HepG2 (cell line): ENCODE measurements around the gene STARD13. TPM values are rescaled to one million over a fixed set of nuclear protein-coding genes. Genes with fewer than 3 reads are reported as not detected.

Experiments used
- ASH2L ChIP-seq: fragments of 300-600, 200-600 bp; sonication (generic); IDR thresholded peaks from 2 replicates; pipeline ENCODE4 v1.7.0; 2017; ENCODE audit warnings: low read depth, mild to moderate bottlenecking, moderate library complexity, mixed read lengths, low read length; ENCODE audit not compliant: insufficient read length
- BCL6 ChIP-seq: IDR thresholded peaks from 2 replicates; pipeline ENCODE4 v1.6.1; 2016; ENCODE audit warnings: missing genetic modification reagents, missing compliant biosample characterization
- CREM ChIP-seq, 2 experiments: sonication (generic) in 1 of 2; formaldehyde crosslinking in 1 of 2; IDR thresholded peaks; 2 replicates each; pipeline versions ENCODE4 v1.4.0 to v1.6.1; 2016 to 2020; ENCODE audit warnings: antibody characterized with exemption in 1 of 2, mild to moderate bottlenecking in 1 of 2, missing genetic modification reagents in 1 of 2
- EP300 ChIP-seq, 3 experiments: sonication (generic) in 1 of 3; formaldehyde crosslinking in 1 of 3; IDR thresholded peaks; 2 replicates each; pipeline versions ENCODE4 v1.5.1 to v1.6.1; 2011 to 2020; ENCODE audit warnings: low read depth in 2 of 3, low read length in 2 of 3, borderline replicate concordance in 1 of 3, improper control_type of control experiment in 1 of 3, mild to moderate bottlenecking in 1 of 3, missing genetic modification reagents in 1 of 3, moderate library complexity in 1 of 3
- FOXA3 ChIP-seq: IDR thresholded peaks from 2 replicates; pipeline ENCODE4 v1.6.1; 2016; ENCODE audit warnings: missing genetic modification reagents, missing compliant biosample characterization
- GFI1 ChIP-seq: sonication (generic); formaldehyde crosslinking; IDR thresholded peaks from 2 replicates; pipeline ENCODE4 v1.5.0; 2020; ENCODE audit warnings: missing genetic modification reagents, mild to moderate bottlenecking, borderline replicate concordance
- HHEX ChIP-seq: IDR thresholded peaks from 2 replicates; pipeline ENCODE4 v1.6.1; 2016; ENCODE audit warnings: control low read depth
- HMG20A ChIP-seq: IDR thresholded peaks from 2 replicates; pipeline ENCODE4 v1.6.1; 2016; ENCODE audit warnings: borderline replicate concordance
- HOMEZ ChIP-seq: IDR thresholded peaks from 2 replicates; pipeline ENCODE4 v1.6.1; 2016; ENCODE audit warnings: low read depth
- MAFK ChIP-seq, 2 experiments: IDR thresholded peaks in 1 of 2; conservative IDR thresholded peaks in 1 of 2; 2 replicates each; pipeline ENCODE4 v1.6.1; 2011; ENCODE audit warnings: improper control_type of control experiment in 2 of 2, low read length in 2 of 2
- MIXL1 ChIP-seq: IDR thresholded peaks from 2 replicates; pipeline ENCODE4 v1.6.1; 2016
- RARA ChIP-seq: IDR thresholded peaks from 2 replicates; pipeline ENCODE4 v1.6.1; 2016; ENCODE audit warnings: missing genetic modification reagents, missing compliant biosample characterization
- SAP130 ChIP-seq: IDR thresholded peaks from 2 replicates; pipeline ENCODE4 v1.6.1; 2016; ENCODE audit warnings: low read depth
- SIN3A ChIP-seq: IDR thresholded peaks from 2 replicates; pipeline ENCODE4 v1.6.1; 2011; ENCODE audit warnings: low read depth, mild to moderate bottlenecking, control low read depth, low read length, borderline replicate concordance
- SOX13 ChIP-seq, 3 experiments: fragments of 450-650 bp in 1 of 3; sonication (generic) in 1 of 3; formaldehyde crosslinking in 1 of 3; IDR thresholded peaks in 2 of 3; conservative IDR thresholded peaks in 1 of 3; 2 replicates each; pipeline versions ENCODE4 v1.5.0 to v1.6.1; 2016 to 2020; ENCODE audit warnings: antibody characterized with exemption in 1 of 3, mild to moderate bottlenecking in 1 of 3, missing compliant biosample characterization in 1 of 3, missing genetic modification reagents in 1 of 3, moderate library complexity in 1 of 3
- ZBTB46 ChIP-seq: sonication (generic); formaldehyde crosslinking; IDR thresholded peaks from 2 replicates; pipeline ENCODE4 v1.4.0; 2020; ENCODE audit warnings: mild to moderate bottlenecking, missing genetic modification reagents, borderline replicate concordance
- ZNF44 ChIP-seq: sonication (generic); formaldehyde crosslinking; IDR thresholded peaks from 2 replicates; pipeline ENCODE4 v1.5.1; 2020; ENCODE audit warnings: mild to moderate bottlenecking, missing genetic modification reagents
- ZNF615 ChIP-seq: sonication (generic); formaldehyde crosslinking; IDR thresholded peaks from 2 replicates; pipeline ENCODE4 v1.5.0; 2020; ENCODE audit warnings: mild to moderate bottlenecking, missing genetic modification reagents, borderline replicate concordance
- ZNF841 ChIP-seq: sonication (generic); formaldehyde crosslinking; IDR thresholded peaks from 2 replicates; pipeline ENCODE4 v1.8.1; 2023; ENCODE audit warnings: missing genetic modification reagents, borderline replicate concordance
- polyA plus RNA-seq, 8 experiments: library from polyadenylated mRNA; depleted of rRNA in 3 of 8; stranded (reverse) in 7 of 8; unstranded in 1 of 8; fragments of >200 nt; fragmentation: Illumina TruSeq in 4 of 8; extraction: Trizol in 4 of 8; gene quantifications; 2 replicates each; pipeline versions ENCODE4 v1.2.1 to v1.2.3, GENCODE V29; 2011 to 2016; ENCODE audit warnings: low read depth in 4 of 8, missing spikeins in 1 of 8, mixed read lengths in 1 of 8; ENCODE audit not compliant: insufficient read depth in 1 of 8
- total RNA-seq, 5 experiments: library from RNA; depleted of rRNA; stranded (reverse); fragments of >200 nt; fragmentation: Illumina TruSeq; extraction: Trizol; gene quantifications; 2 replicates each; pipeline ENCODE4 v1.2.3, GENCODE V29; 2016; ENCODE audit warnings: low read depth in 1 of 5

STARD13 gene
- total and polyA plus RNA-seq, 2 of the 13 experiments (the other 11 are each of a cell fraction or from before 2014, with no cell fraction given), result 12.8 to 14.3 TPM

DNA sequence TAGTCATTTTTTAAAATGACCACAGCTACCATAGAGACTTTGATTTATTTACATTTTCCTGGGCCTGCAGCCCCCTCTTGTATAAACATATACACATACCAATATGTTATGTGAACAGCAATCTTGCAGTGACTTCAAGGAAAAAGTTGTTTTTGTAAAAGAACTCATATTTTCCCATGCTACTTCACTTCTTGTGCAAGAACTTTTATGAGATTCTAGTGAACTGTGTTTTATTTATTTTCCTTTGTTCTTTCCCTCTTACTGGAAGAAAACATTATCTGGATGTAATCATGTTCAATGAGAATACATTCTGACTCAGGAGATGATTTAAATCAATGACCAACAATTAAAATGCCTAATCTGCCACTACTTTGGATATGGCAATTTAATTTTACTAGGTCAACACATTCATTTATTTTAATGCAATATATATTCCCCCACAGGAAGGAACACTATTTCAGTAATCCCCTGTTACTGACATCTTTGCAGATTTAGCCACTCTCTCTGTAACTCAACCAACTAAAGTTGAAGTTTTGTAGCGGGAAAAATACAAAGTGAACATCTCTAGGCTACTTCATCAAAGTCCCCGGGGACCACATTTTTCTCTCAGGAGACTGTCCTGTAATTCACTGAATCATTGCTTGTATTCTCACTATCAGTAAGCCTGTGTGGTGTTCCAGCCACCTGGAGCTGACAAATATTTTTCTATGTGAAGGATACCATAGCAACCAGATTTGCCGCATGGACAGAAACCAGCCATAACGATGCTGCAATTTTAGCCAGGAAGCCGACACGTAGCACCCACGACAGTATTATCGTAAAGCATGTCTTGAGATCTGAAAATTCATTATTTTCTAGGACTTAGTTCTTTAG lies 90.5 kb downstream of the STARD13 start (continued):
- TF ChIP-seq EP300 (IDR thresholded peaks at IDR 0.05; ENCODE audit: low read depth in 2 of 2, low read length in 2 of 2) (peak in 1 of 2 experiments; percentile 52; a peak in 1 of 4 replicates), EP300 (CRISPR knock-in tag; IDR thresholded peaks at IDR 0.05; ENCODE audit: borderline replicate concordance) (no peak), SOX13 (IDR thresholded peaks at IDR 0.05) (no peak), SOX13 (CRISPR knock-in tag; conservative IDR thresholded peaks at IDR 0.05 in 1 of 2, IDR thresholded peaks at IDR 0.05 in 1 of 2) (peak in 1 of 2 experiments; percentile 57; a peak in 1 of 4 replicates), HMG20A (peak; percentile 59; the same call in 1 of the 2 replicates), SAP130 (CRISPR knock-in tag) (0 out of 2 replicates have a peak, but pooled peaks have one; percentile 13), MAFK (conservative IDR thresholded peaks at IDR 0.05 in 1 of 2, IDR thresholded peaks at IDR 0.05 in 1 of 2; ENCODE audit: low read length in 2 of 2) (peak; percentile 75 to 83), GFI1 (CRISPR knock-in tag) (peak; percentile 63; the same call in 1 of the 2 replicates), RARA (CRISPR knock-in tag) (peak; percentile 63), BCL6 (CRISPR knock-in tag) (peak; percentile 87), MIXL1 (CRISPR knock-in tag) (0 out of 2 replicates have a peak, but pooled peaks have one; percentile 16), ZNF615 (CRISPR knock-in tag) (no peak), ZNF44 (CRISPR knock-in tag) (no peak), ZNF841 (CRISPR knock-in tag) (no peak), HOMEZ (0 out of 2 replicates have a peak, but pooled peaks have one; percentile 28), ZBTB46 (CRISPR knock-in tag) (no peak), FOXA3 (CRISPR knock-in tag) (peak; percentile 46; the same call in 1 of the 2 replicates), SIN3A (no peak), ASH2L (peak; percentile 1), CREM (IDR thresholded peaks at IDR 0.05) (peak; percentile 53; the same call in 1 of the 2 replicates), CREM (CRISPR knock-in tag; IDR thresholded peaks at IDR 0.05) (no peak), HHEX (CRISPR knock-in tag) (no peak)
